ENCODE results near the gene MEAK7.

The MEAK7 gene

DNA sequence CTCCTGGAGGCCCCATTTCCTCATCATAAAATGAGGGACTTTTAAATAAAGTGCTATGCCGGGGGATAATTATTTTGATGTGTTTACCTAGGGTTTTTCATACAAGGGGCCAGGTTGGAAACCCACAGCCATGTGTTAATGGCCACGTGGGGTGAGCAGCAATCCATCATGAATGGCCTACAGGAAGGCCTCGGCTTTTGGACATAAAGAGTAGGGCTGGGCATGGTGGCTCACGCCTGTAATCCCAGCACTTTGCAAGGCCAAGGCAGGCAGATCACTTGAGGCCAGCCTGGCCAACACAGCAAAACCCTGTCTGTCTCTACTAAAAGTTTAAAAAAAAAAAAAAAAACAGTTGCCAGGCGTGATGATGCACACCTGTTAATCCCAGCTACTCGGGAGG, 40.3 kb downstream of the MEAK7 start:
- no peak for DNase-seq

DNA sequence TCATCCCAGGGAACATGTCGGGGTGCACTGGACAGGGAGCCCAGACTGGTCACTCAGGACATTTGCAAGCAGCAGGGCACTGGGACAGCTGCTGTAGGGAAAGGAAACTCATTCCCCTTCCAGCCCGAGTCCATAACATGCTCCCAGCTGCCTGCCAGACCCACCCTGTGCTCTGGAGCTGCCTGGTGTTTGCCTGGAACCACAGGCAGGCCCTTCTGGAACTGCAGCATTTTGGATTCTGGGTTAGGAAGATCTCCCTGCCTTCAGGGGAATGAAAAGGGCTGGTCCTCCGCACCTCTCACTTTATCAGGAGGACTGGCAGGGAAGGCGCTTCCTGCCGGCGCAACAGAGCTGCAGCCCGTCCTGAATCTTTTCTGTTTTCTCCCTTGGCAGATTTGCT, 41.2 kb downstream of the MEAK7 start:
- DNase-seq = no peak

DNA sequence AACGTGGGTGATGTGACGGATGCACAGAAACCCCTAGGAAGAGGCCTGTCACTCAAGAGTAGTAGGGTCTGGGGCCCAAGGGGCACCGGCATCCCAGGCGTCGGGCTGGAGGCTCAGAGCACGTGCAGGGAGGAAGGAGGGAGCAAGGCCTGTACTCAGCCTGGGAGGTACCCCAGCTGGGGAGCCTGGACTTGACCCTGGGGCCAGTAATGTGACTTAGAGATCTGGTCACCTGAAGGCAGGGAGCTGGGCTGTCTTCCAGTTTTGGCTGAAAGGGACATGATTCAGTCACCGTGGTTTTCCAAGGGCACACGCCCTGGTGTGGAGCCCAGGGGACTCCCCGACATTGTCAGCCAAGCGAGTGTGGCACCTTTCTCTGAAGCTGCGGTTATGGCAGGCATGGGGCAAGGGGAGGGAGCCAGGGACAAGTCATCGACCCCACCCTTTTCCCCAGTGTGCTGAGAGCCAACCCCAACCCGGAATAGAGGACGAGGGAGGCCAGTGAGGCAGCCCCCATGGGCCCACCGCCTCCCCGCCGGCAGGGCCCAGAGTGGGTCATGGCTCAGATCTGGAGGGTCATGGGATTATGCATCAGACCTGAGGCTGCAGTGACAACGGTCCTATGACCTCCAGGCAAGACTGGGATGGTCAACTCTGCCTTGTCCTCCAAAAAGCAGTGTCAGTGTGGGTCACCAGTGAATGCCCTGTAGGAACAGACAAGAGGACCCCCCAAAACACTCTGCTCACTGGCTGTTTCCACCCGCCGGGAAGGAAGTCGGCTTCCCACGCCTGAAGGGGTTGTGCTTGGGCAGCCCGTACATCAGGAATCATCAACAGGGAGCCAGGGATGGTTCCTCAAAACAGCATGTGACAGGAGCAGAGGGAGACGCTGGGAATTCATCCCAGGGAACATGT, 41.9 kb downstream of the MEAK7 start:
- DNase-seq = no peak

- DNase-seq = no peak
Observed at GRCh38 chr16:84461413-84462295, 42.8 kb downstream of the MEAK7 start.

GRCh38 chr16:84461029-84461412, 43.4 kb downstream of the MEAK7 start:
- no peak for DNase-seq

DNA sequence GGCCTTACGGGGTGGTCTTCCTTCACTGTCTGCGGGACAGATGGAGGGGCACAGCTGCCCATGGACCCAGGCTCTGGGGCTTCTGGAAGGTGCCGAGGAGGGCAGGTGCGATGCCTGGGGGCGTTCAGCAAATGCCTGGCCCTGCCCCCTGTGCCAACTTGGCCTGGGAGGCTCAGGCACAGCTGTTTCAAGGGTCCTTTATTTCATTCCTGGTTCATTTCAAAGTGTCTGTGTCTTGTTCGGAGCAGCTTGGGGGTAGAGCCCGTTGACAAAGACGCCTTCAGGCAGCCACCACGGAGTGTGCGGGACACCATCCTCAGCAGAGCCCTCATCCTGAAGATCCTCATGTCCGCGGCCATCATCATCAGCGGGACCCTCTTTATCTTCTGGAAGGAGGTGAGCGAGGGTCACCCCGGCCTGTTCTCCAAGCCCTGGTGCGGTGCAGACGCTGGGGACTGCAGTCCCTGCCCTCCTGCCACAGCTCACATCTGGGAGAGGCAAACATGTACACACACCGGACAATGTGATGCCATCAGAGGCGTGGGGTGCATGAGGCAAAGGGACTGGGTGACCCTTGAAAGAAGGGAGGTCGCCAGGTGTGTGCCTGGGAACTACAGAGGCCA, 43.9 kb downstream of the MEAK7 start:
- no peak for DNase-seq

GRCh38 chr16:84459941-84460405, 44.5 kb downstream of the MEAK7 start:
- DNase-seq = no peak

- no peak for DNase-seq
Observed at GRCh38 chr16:84459533-84459894, 44.9 kb downstream of the MEAK7 start.

- no peak for DNase-seq
Observed at GRCh38 chr16:84458606-84459532, 45.6 kb downstream of the MEAK7 start.

DNA sequence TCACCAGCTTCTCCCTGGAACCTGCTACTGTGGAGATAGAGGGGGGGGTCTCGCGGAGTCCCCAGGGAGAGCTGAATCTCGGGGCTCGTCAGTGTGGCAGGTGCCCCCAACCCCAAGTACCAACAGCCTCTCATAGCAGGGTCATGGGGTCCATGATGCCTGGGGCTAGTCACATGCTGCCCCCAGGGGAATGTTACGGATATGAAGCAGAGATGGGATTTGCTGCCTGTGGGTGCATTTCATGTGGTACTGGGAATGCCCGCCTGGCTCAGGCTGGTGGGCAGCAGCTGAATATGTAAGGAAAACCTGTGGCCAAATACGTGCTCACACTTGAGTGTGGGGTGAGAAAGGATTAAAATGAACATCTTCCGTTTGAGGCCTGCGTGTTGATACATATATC, 49.4 kb downstream of the MEAK7 start:
- no peak for DNase-seq

Data from SIG-M5 (cell line).